A549 treated with dexamethasone at 1 μM for 4 hours (cell line): Measurements from ENCODE around the gene REL. TPM values are rescaled to one million over a fixed set of nuclear protein-coding genes. Genes with fewer than 3 reads are reported as not detected.

Experiments used
- total RNA-seq: library from RNA; stranded (reverse); fragments of 200-300 nt; extraction: Qiagen RNA extraction; gene quantifications from 5 replicates; pipeline ENCODE4 v1.2.3, GENCODE V29; 2022

The REL gene
- total RNA-seq, result 1.5 to 3.8 TPM (median 2.9 TPM) in 5 replicates

DNA sequence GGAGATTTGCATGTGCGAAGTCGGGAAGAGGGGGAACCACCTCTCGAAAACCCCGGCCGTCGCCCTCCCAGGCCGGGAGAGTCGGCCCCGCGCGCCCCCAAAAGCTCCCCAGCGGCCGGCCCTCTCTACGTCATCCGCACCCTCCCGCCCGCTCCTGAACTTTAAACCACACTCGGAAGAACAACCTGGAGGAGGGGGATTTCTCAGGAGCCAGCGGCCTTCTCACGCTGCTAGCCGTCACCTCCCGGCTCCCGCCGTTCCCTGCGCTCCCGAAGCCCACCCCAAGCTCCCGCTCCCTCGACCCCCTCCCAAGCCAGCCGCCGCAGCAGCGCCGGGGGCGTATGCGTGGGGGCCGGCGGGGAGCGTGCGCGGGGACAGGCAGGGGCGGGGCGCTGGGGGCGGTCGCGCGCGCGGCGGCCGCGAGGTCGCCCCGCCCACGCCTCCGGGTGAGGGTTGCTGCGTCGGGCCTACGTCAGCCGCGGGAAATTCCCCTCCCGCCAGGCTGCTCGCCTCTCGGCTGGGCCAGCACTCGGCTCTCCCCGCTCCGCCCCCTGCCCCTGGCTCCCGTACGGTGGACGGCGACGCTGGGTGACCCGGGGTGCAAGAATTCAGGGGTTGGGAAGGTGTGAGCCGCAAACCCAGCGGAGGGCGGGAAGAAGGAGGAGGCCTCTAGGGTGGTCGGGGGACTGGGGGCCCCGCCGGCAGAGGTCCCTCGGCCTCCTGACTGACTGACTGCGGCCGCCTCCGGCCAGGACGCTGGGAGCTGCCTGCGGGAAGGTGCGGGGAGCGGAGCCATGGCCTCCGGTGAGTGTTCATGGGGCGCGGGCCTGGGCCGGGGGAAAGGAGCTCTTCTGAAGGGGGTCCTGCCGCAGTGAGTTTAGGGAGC lies at the start of gene REL:
TSS of gene REL (plus strand) at position 528 of the 886 bp plus-strand sequence. CDS start at position 795, 267 bp downstream.

Other genes starting within 250 kb of the REL start
- 8.3 to 11.7 TPM (median 10.0 TPM) in 5 replicates for gene PAPOLG, start 125.3 kb upstream of the REL start, total RNA-seq
- gene PEX13, start 136.1 kb downstream of the REL start, total RNA-seq, result 12.6 to 15.9 TPM (median 14.4 TPM) in 5 replicates
- gene PUS10, start 136.7 kb downstream of the REL start, total RNA-seq, result 1.9 to 3.1 TPM (median 2.7 TPM) in 5 replicates
- 10.2 to 14.9 TPM (median 13.5 TPM) in 5 replicates for gene SANBR, start 184.3 kb downstream of the REL start, total RNA-seq